Measurements from ENCODE around the gene MIDN. TPM values are rescaled to one million over a fixed set of nuclear protein-coding genes. Genes with fewer than 3 reads are reported as not detected.
A peak's percentile ranks its signal among the peaks of the same experiment; 100 is the strongest.

Gene MIDN
- total RNA-seq, 1 donor from 2014 or later: 117 TPM

DNA sequence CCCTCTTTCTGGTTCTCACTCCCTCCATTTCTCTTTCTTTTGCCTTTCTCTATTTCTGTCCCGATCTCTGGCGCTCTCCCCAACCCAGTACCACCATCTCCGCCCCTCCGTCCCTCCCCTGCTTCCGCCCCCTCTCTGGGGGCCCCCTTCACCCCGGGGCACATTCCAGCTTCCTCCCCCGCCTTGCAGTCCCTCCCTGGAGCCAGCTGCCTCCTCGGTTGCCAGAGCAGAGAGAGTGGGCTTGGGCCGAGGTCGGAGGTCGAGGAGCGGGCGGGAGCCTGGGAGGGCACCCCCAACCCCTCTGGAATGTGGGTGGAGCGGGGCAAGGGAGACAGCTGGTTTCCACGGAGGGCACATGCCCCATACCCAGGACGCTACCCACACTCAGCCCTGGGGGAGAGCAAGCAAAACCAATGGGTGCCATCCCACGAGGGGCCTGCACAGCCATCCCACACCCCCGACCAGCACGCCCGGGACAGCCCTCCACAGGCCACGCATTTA, 14.3 kb downstream of the MIDN start:
- DNase-seq (ENCODE audit: low spot score): peak; percentile 71
- intact Hi-C loops (cut with DNase I): no loop called here

DNA sequence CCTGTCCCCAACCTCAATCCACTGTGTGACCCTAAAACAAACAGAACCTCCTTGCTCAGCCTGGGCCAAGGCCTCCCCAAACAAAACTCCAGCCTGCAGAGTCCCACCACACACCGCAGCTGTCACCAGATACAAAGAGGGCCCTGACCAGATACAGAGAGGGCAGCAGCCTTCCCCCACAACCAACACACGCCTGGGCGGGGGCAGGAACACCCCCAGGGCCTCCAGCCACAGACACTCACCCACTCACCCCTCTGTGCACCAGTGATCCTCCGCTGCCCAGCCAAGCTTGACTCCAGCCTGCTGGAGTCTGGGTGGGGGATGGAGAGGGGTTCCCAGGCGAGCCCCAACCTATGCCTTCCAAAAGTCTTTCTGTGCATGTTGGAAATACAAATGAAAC, 14.8 kb downstream of the MIDN start:
- DNase-seq (ENCODE audit: low spot score) (no peak), ATAC-seq (no peak)
- intact Hi-C loops (cut with DNase I): no loop called here

More for the DNA sequence above, 14.3 kb downstream of the MIDN start:
- ATAC-seq: no peak

DNA sequence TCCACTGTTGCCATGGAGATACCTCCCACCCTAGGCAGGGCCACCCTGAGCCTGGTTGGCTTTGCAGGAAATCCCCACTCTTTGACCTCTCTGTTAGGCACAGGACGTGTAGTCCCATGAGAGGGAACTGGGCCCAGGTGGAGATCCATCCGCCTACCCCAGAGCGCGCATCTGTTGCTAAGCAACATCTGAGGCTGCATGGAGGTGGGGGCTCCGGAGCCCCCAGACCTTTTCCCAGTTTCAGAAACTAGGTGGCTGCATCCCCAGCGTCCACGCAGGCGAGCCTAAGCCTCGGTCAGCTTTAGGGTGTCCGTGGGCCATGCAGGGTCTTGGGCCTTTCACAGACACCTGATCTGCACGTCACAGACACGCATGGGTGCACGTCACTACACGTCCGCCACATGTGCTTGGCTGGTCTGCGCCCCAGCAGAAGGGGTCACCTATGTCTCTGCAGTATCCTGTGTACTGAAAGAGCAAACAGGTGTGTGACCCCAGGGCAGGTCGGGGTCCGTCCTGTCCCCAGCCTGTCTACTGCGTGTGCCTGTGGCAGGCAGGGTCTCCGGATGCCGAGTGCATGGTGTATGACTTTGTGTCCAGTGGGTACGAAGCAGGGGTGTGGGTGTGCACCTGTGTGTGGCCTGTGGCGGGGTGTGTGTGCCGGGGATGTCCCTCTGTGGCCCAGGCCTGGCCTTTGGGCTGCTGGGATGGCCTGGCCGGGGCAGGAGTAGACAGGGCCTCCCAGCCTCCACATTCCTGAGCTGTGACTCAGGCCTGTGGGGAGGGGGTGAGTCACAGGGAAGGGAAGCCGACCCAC, 16.6 kb downstream of the MIDN start:
- intact Hi-C loops (cut with DNase I): no loop called here
- ATAC-seq: peak; percentile 12
- peak; percentile 83 for DNase-seq (ENCODE audit: low spot score)

DNA sequence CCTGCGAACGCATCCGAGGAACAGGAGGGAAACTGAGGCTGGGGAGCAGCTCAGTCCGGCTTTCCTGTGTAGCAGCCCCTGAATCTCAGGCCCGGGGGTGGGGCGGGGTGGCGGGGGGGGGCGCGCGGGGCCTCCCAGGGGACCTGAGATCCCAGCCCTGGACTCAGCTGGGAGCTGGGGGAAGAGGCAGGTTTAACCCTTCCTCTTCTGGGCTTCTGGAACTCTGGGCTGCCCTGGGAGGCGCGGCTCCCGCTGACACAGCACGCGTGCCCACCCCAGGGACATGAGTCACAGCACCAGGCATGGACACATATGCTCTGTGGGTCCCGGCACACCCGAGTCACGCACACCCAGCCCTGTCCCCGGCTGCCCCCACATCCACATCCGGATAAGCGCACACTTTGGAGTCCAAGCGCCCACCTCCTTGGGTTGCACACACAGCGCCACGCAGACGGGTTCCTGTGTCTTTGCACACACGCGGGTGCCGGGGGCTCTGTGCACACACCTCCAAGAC, 17.3 kb downstream of the MIDN start:
- intact Hi-C loops (cut with DNase I): loop anchor here (2.0 kb wide), 1 partner anchor 21 kb away; no protein-coding TSS in a partner anchor
- peak; percentile 81 for DNase-seq (ENCODE audit: low spot score)

DNA sequence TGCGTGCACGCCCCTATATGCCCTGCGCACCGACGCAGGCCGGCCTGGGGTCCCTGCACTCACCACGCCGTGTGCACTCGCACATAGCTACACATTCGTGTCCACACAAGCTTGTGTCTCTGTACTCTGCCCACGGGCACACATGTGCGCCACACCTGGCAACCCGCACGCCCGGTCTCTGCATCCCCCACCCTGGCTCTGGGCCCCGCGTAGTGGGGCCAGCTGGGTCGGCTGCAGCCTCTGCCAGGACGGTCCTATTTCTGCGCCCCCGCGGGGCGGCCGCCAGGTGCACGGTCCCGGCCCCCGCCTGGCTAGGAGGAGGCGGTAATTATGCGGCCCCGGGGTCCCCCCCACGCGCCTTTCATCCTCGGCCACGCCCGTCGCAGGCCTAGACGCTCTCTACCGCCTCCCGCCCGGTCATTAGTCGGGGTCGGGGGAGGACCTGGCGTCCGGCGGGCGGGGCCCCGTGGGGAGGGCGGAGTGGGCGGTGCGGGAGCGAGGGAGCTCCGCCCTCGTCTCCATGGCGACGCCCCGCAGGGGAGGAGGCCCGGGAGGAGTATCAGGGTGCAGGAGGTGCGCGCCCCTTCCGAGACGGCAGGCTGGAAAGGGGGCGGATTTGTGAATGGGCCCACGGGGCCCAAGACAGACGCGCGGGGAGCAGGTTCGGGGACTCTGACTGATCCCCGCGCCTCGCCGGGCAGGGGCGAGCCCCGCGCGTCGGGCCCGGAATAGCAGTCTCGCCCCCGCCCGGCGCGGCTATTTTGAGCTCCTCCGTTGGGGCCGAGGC, 17.9 kb downstream of the MIDN start:
- ATAC-seq (peak; percentile 23), DNase-seq (ENCODE audit: low spot score) (peak; percentile 92)
- intact Hi-C loops (cut with DNase I): loop anchor here (2.0 kb wide), 1 partner anchor 22 kb away; no protein-coding TSS in a partner anchor

More for the DNA sequence above, 17.3 kb downstream of the MIDN start:
- ATAC-seq: peak; percentile 1

GRCh38 chr19:1266916-1267476, 18.6 kb downstream of the MIDN start:
- DNase-seq (ENCODE audit: low spot score): peak; percentile 89
- ATAC-seq: peak; percentile 1
- intact Hi-C loops (cut with DNase I): loop anchor here (2.0 kb wide), 1 partner anchor 22 kb away; no protein-coding TSS in a partner anchor

- intact Hi-C loops (cut with DNase I): loop anchor here (2.0 kb wide), 1 partner anchor 23 kb away; no protein-coding TSS in a partner anchor
- ATAC-seq (no peak), DNase-seq (ENCODE audit: low spot score) (peak; percentile 77)
These were observed 19.3 kb downstream of the MIDN start for GRCh38 chr19:1267477-1268225.

- intact Hi-C loops (cut with DNase I): no loop called here
- DNase-seq (ENCODE audit: low spot score) (peak; percentile 78), ATAC-seq (no peak)
These were observed 20.1 kb downstream of the MIDN start for GRCh38 chr19:1268226-1269064.

DNA sequence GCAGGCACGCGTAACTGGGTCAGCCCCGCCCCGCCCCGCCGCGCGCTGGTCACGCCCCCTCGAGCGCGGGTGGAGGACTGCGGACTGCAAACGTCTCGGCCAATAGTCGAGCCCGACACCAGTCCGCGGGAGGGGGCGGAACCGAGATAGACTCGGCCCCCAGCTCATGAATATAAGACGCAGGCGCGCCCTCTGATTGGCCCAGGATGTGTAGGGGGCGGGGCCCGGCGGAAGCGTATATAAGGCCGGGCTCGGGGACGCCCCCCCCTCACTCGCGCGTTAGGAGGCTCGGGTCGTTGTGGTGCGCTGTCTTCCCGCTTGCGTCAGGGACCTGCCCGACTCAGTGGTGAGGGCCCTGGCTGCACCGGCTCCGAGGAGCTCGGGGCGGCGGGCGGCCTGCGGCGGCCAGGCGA, 20.7 kb downstream of the MIDN start, which contains the start of gene CIRBP:
Gene CIRBP (plus strand): TSS at position 268 of the 413 bp plus-strand sequence. CDS start 1,602 bp downstream, outside the sequence.
- ATAC-seq (peak; percentile 86), DNase-seq (ENCODE audit: low spot score) (peak; percentile 100)
- intact Hi-C loops (cut with DNase I): no loop called here

DNA sequence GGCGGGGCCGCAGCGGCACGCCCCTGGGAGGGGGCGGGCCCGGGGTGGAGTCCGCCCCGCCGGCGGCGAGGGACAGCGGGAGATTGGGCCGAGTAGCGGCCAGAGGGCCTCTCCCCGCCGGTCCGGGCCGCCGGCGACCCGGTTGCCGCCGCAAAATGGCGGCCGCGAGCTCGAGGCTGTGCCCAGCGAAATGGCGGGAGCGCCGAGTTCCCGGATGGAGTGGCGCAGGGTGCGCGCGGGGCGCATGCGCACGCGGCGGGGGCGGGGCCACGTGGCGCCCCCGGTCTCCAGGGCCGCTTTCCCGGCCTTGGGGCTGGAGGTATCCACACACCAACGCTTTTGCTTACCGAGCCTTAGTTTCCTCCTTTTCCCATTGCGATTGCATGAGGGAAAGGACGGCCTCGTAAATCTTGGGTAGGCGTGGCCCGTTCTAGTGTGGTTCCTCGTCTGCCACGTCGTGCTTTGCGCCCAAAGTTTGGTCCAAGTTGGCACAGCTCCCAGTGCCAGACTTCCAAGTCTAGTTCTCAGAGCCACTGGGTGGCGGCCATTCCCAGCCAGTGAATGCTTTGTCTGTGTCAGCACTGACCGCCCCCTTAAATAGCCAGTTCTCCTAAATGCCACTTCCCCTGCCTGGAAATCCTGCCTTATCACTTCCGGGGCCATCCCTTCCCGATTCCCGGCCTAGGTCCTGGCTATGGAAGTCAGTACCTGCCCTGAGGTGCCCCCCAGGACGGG, 21.3 kb downstream of the MIDN start:
- peak; percentile 93 for DNase-seq (ENCODE audit: low spot score)
- ATAC-seq: peak; percentile 24
- intact Hi-C loops (cut with DNase I): no loop called here

GRCh38 chr19:1270213-1270853, 21.9 kb downstream of the MIDN start:
- intact Hi-C loops (cut with DNase I): no loop called here
- ATAC-seq (no peak), DNase-seq (ENCODE audit: low spot score) (no peak)

DNA sequence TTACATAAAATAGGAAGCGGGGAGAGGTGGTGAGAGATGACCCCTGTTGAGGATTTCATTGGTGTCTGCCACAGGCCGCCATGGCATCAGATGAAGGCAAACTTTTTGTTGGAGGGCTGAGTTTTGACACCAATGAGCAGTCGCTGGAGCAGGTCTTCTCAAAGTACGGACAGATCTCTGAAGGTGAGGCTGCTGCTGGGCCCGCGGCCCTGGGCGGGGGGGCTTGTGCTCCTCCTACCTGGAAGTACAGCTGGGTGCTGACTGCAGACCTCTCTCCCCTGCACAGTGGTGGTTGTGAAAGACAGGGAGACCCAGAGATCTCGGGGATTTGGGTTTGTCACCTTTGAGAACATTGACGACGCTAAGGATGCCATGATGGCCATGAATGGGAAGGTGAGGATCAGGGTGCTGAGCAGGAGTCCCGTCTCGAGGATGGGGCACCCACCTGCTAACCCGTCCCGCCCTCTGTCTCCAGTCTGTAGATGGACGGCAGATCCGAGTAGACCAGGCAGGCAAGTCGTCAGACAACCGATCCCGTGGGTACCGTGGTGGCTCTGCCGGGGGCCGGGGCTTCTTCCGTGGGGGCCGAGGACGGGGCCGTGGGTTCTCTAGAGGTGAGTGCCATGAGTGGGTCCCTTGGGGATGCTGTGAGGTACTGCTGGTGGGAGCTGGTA, 22.6 kb downstream of the MIDN start:
- ATAC-seq (no peak), DNase-seq (ENCODE audit: low spot score) (no peak)
- intact Hi-C loops (cut with DNase I): no loop called here

- DNase-seq (ENCODE audit: low spot score) (no peak), ATAC-seq (no peak)
- intact Hi-C loops (cut with DNase I): no loop called here
These were observed 23.4 kb downstream of the MIDN start for GRCh38 chr19:1271528-1272422.

DNA sequence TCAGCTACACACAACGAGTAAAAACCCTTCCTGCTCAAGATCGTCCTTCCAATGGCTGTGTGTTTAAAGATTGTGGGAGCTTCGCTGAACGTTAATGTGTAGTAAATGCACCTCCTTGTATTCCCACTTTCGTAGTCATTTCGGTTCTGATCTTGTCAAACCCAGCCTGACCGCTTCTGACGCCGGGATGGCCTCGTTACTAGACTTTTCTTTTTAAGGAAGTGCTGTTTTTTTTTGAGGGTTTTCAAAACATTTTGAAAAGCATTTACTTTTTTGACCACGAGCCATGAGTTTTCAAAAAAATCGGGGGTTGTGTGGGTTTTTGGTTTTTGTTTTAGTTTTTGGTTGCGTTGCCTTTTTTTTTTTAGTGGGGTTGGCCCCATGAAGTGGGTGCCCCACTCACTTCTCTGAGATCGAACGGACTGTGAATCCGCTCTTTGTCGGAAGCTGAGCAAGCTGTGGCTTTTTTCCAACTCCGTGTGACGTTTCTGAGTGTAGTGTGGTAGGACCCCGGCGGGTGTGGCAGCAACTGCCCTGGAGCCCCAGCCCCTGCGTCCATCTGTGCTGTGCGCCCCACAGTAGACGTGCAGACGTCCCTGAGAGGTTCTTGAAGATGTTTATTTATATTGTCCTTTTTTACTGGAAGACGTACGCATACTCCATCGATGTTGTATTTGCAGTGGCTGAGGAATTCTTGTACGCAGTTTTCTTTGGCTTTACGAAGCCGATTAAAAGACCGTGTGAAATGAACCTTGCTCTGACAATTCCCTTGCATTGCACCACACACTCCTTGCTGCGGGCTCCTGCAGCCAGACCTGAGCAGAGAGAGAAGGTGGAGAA, 24.3 kb downstream of the MIDN start:
- intact Hi-C loops (cut with DNase I): no loop called here
- DNase-seq (ENCODE audit: low spot score) (no peak), ATAC-seq (no peak)
